NT2/D1 (cell line): Measurements from ENCODE around the gene OPTN.

Experiments used
- DNase-seq: peaks from one replicate; pipeline ENCODE4 v3.0.0-alpha.2; 2011; ENCODE audit warnings: low read depth, low spot score
- H3K27me3 ChIP-seq: 2 replicates; pipeline ENCODE4 v1.6.0; 2011; ENCODE audit warnings: mild to moderate bottlenecking; ENCODE audit not compliant: insufficient read length, insufficient read depth
- H3K36me3 ChIP-seq: 2 replicates; pipeline ENCODE4 v1.6.1; 2011; ENCODE audit warnings: mild to moderate bottlenecking, low read length, mixed read lengths; ENCODE audit not compliant: insufficient read depth, insufficient read length
- H3K4me1 ChIP-seq: 2 replicates; pipeline ENCODE4 v1.5.1; 2011; ENCODE audit not compliant: insufficient read depth, insufficient read length
- H3K4me3 ChIP-seq: 2 replicates; pipeline ENCODE4 v1.5.1; 2011; ENCODE audit warnings: low read depth; ENCODE audit not compliant: insufficient read length
- H3K9ac ChIP-seq: 2 replicates; pipeline ENCODE4 v1.6.0; 2011; ENCODE audit warnings: low read depth; ENCODE audit not compliant: insufficient read length
- H3K9me3 ChIP-seq: 2 replicates; pipeline ENCODE4 v1.5.1; 2011; ENCODE audit warnings: mild to moderate bottlenecking, low read length; ENCODE audit not compliant: insufficient read depth
- SUZ12 ChIP-seq: IDR thresholded peaks from 2 replicates; pipeline ENCODE4 v1.6.1; 2011; ENCODE audit not compliant: insufficient read length, insufficient read depth; ENCODE audit errors: extremely low read depth
- YY1 ChIP-seq: IDR thresholded peaks from 2 replicates; pipeline ENCODE4 v1.6.1; 2011; ENCODE audit not compliant: insufficient read length, insufficient read depth
- ZNF274 ChIP-seq: IDR thresholded peaks from 2 replicates; pipeline ENCODE4 v1.6.1; 2011; ENCODE audit warnings: mild to moderate bottlenecking, low read depth, low read length

OPTN gene

DNA sequence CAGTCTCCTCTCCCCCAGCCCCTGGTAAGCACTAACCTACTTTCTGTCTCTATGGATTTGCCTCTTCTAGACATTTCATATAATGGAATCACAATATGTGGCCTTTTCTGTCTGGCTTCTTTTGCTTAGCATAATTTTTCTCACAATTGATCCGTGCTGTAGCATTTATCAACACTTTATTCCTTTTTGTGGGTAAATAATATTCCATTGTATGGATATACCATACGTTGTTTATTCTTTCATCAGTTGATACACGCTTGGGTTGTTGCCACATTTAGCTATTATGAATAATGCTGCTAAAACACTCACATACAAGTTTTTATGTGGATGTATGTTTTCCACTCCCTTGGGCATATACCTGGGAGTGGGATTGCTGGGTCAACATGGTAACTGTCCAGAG is 87.2 kb downstream of the OPTN start:
- DNase-seq = no peak
- Histone ChIP-seq H3K4me1 (no peaks in the 10 kb centered on the region), H3K9me3 (no peaks in the 10 kb centered on the region), H3K9ac (no peak overlapping the region), H3K27me3 (no peaks in the 10 kb centered on the region), H3K4me3 (no peak overlapping the region), H3K36me3 (peaks cover 93% of the 10 kb centered on the region)
- TF ChIP-seq YY1 = no peak
- no peak for TF ChIP-seq ZNF274
- TF ChIP-seq SUZ12 = no peak
